Measurements from ENCODE around the gene C20orf204.
"Not testable (repeated sequence)": the region's sequence is repeated elsewhere in the genome, so short reads cannot be mapped to it uniquely, and the experiment has no call there.

C20orf204 gene

GRCh38 chr20:64088586-64088985 is 52.6 kb downstream of the C20orf204 start:
- H3K4me3 Mint-ChIP-seq, H3K27me3 Mint-ChIP-seq, H3K4me1 Mint-ChIP-seq, H3K27ac Mint-ChIP-seq, H3K9me3 Mint-ChIP-seq, H3K36me3 Mint-ChIP-seq: not testable (repeated sequence)
